K562 (cell line): ENCODE data around the gene RASL11A. TPM values are rescaled to one million over a fixed set of nuclear protein-coding genes. Genes with fewer than 3 reads are reported as not detected.

Source experiments
- ATAC-seq: fragments of 200-7000 bp; cut with Tn5 transposase; 3 replicates; pipeline ENCODE4 v1.9.1; 2020; ENCODE audit warnings: moderate library complexity
- BruUV-seq: library from RNA; stranded (reverse); fragments of 400-500 nt; replicated peaks from 2 replicates; lab custom pipeline; 2021; lab: Mats Ljungman, UMichigan
- CTCF ChIA-PET: fragments of 300-600 bp; formaldehyde crosslinking; extraction: SDS; loops from one replicate; lab custom pipeline; 2021; ENCODE audit warnings: low intra/inter-chr PET ratio; lab: Yijun Ruan, JAX
- POLR2A ChIA-PET: fragments of 300-600, 350-650 bp; sonication (Branson Sonifier 250); formaldehyde crosslinking; extraction: SDS; loops from one replicate; lab custom pipeline; 2021; ENCODE audit warnings: antibody characterized with exemption, inconsistent platforms; lab: Yijun Ruan, JAX
- DNase-seq, 4 experiments: peaks; one replicate each; pipeline versions ENCODE4 v3.0.0 to v3.0.0-alpha.2; 2011 to 2018; ENCODE audit warnings: low spot score in 3 of 4, mixed read lengths in 3 of 4; ENCODE audit errors: extremely low read depth in 1 of 4
- FAIRE-seq: peaks from 2 replicates; lab custom pipeline; 2011; peaks lifted over from hg19 to GRCh38; lab: Jason Lieb, UNC
- H2AFZ ChIP-seq: 2 replicates; pipeline ENCODE4 v1.6.0; 2011; ENCODE audit warnings: low read depth, low read length, control low read depth, inconsistent platforms
- H3K27ac ChIP-seq: fragments of 200-600 bp; 3 replicates; pipeline ENCODE4 v1.8.0; 2011; ENCODE audit warnings: low read depth, mild to moderate bottlenecking, control low read depth, inconsistent platforms, low read length, moderate library complexity, mixed read lengths; ENCODE audit errors: extremely low read depth
- H3K27me3 ChIP-seq, 2 experiments: fragments of 300-600 bp in 1 of 2; 2 replicates in 1 of 2; 3 replicates in 1 of 2; pipeline versions ENCODE4 v1.6.0 to v1.8.0; 2011; ENCODE audit warnings: inconsistent platforms in 2 of 2, low read length in 2 of 2, mild to moderate bottlenecking in 1 of 2, mixed read lengths in 1 of 2, moderate library complexity in 1 of 2; ENCODE audit not compliant: control insufficient read depth in 2 of 2, insufficient read depth in 2 of 2
- H3K36me3 ChIP-seq: fragments of 300-600 bp; 3 replicates; pipeline ENCODE4 v1.8.0; 2011; ENCODE audit warnings: mild to moderate bottlenecking, low read length, inconsistent platforms; ENCODE audit not compliant: control insufficient read depth, insufficient read depth
- H3K4me1 ChIP-seq, 2 experiments: fragments of 200-600 bp in 1 of 2; replicated peaks in 1 of 2; 2 replicates in 1 of 2; 3 replicates in 1 of 2; pipeline versions ENCODE4 v1.5.1 to v1.8.0; 2011; ENCODE audit warnings: inconsistent platforms in 2 of 2, low read length in 2 of 2, mild to moderate bottlenecking in 1 of 2, mixed read lengths in 1 of 2, moderate library complexity in 1 of 2; ENCODE audit not compliant: control insufficient read depth in 2 of 2, insufficient read depth in 2 of 2
- H3K4me2 ChIP-seq: 2 replicates; pipeline ENCODE4 v1.6.1; 2011; ENCODE audit warnings: low read length, control low read depth, inconsistent platforms, mixed read lengths; ENCODE audit not compliant: insufficient read depth
- H3K4me3 ChIP-seq: fragments of 200-600 bp; sonication (generic), shearing (Covaris generic); 2 replicates; pipeline ENCODE4 v1.5.1; 2016; ENCODE audit warnings: control low read depth, inconsistent platforms
- H3K79me2 ChIP-seq: fragments of 200-600 bp; 3 replicates; pipeline ENCODE4 v1.8.0; 2011; ENCODE audit warnings: low read length, inconsistent platforms; ENCODE audit not compliant: control insufficient read depth, insufficient read depth
- H3K9ac ChIP-seq, 2 experiments: 2 replicates each; pipeline versions ENCODE4 v1.6.0 to v1.6.1; 2011; ENCODE audit warnings: low read depth in 2 of 2, low read length in 2 of 2, control low read depth in 1 of 2, inconsistent platforms in 1 of 2, mild to moderate bottlenecking in 1 of 2, mixed read lengths in 1 of 2; ENCODE audit not compliant: insufficient read depth in 1 of 2
- H3K9me1 ChIP-seq: one replicate; pipeline ENCODE4 v1.6.0; 2011; ENCODE audit warnings: inconsistent platforms, mild to moderate bottlenecking, low read length, moderate library complexity; ENCODE audit not compliant: control insufficient read depth, insufficient read depth
- H3K9me3 ChIP-seq: replicated peaks from 2 replicates; pipeline ENCODE4 v1.5.1; 2011; ENCODE audit warnings: low read depth, low read length, inconsistent platforms; ENCODE audit not compliant: control insufficient read depth, insufficient read depth
- H4K20me1 ChIP-seq: replicated peaks from 2 replicates; pipeline ENCODE4 v1.6.1; 2011; ENCODE audit warnings: low read length, inconsistent platforms, mixed read lengths; ENCODE audit not compliant: control insufficient read depth, insufficient read depth
- ARID1B ChIP-seq: fragments of 450-650 bp; IDR thresholded peaks from 2 replicates; pipeline ENCODE4 v1.6.1; 2016; ENCODE audit warnings: antibody characterized with exemption, mild to moderate bottlenecking, inconsistent platforms
- ASH1L ChIP-seq: fragments of 450-650 bp; IDR thresholded peaks from 2 replicates; pipeline ENCODE4 v1.6.1; 2018; ENCODE audit warnings: borderline replicate concordance, mild to moderate bottlenecking, low read depth; ENCODE audit not compliant: partially characterized antibody
- ATF7 ChIP-seq: fragments of 450-650 bp; IDR thresholded peaks from 2 replicates; pipeline ENCODE4 v1.7.1; 2014; ENCODE audit warnings: mild to moderate bottlenecking, moderate library complexity
- EP300 ChIP-seq: IDR thresholded peaks from 2 replicates; pipeline ENCODE4 v1.6.1; 2012; ENCODE audit warnings: low read length, improper control_type of control experiment
- GTF2A2 ChIP-seq: IDR thresholded peaks from 2 replicates; pipeline ENCODE4 v1.6.1; 2016; ENCODE audit warnings: mild to moderate bottlenecking, missing genetic modification characterization, missing compliant biosample characterization
- HNRNPL ChIP-seq: fragments of 200-400 bp; formaldehyde crosslinking; IDR thresholded peaks from 2 replicates; pipeline ENCODE4 v1.6.1; 2017; ENCODE audit warnings: low read depth, mild to moderate bottlenecking, low read length
- RERE ChIP-seq: sonication (generic); formaldehyde crosslinking; IDR thresholded peaks from 2 replicates; pipeline ENCODE4 v1.8.0; 2023; ENCODE audit warnings: missing genetic modification reagents, mild to moderate bottlenecking, borderline replicate concordance
- SPI1 ChIP-seq: IDR thresholded peaks from 2 replicates; pipeline ENCODE4 v1.6.1; 2011; ENCODE audit warnings: low read depth, low read length, control low read depth, borderline replicate concordance
- STAG1 ChIP-seq: sonication (generic); formaldehyde crosslinking; IDR thresholded peaks from 2 replicates; pipeline ENCODE4 v1.5.0; 2020; ENCODE audit warnings: missing genetic modification reagents, borderline replicate concordance
- TAF1 ChIP-seq: IDR thresholded peaks from 2 replicates; pipeline ENCODE4 v1.6.1; 2011; ENCODE audit warnings: mild to moderate bottlenecking, low read length, moderate library complexity; ENCODE audit not compliant: insufficient read depth, control insufficient read depth, severe bottlenecking; ENCODE audit errors: extremely low read depth
- XRCC3 ChIP-seq: fragments of 450-650 bp; IDR thresholded peaks from 2 replicates; pipeline ENCODE4 v1.6.1; 2017; ENCODE audit warnings: mild to moderate bottlenecking, moderate library complexity
- ZBTB11 ChIP-seq, 3 experiments: fragments of 200-800 bp in 1 of 3; fragments of 250-450 bp in 1 of 3; fragments of 450-650 bp in 1 of 3; sonication (Bioruptor Pico) in 1 of 3; sonication (Bioruptor generic) in 1 of 3; formaldehyde crosslinking in 1 of 3; IDR thresholded peaks; 2 replicates each; pipeline versions ENCODE4 v1.6.1 to v1.8.0; 2016 to 2022; ENCODE audit warnings: mild to moderate bottlenecking in 2 of 3, missing genetic modification characterization in 2 of 3, missing compliant biosample characterization in 1 of 3, moderate library complexity in 1 of 3
- ZFP36 ChIP-seq: fragments of 150-350 bp; IDR thresholded peaks from 2 replicates; pipeline ENCODE4 v1.6.1; 2018; ENCODE audit warnings: low read length, low read depth; ENCODE audit not compliant: partially characterized antibody
- ZNF175 ChIP-seq: fragments of 200-800 bp; sonication (Bioruptor generic); IDR thresholded peaks from 2 replicates; pipeline ENCODE4 v1.6.1; 2016; ENCODE audit warnings: low read depth, mild to moderate bottlenecking, missing genetic modification characterization, missing compliant biosample characterization
- WGBS: fragments of 100-300 bp; shearing (Covaris generic); methylation state at CpG from one replicate; pipeline ENCODE4 v1.1.6; 2016; ENCODE audit warnings: low coverage, mixed read lengths; ENCODE audit not compliant: insufficient coverage; ENCODE audit errors: missing lambda C conversion rate; 5-methylcytosine and 5-hydroxymethylcytosine counted together
- in situ Hi-C: fragments of 300-500 bp; cut with MboI; formaldehyde crosslinking; loops from 4 replicates; pipeline ENCODE4 v1.15.0; 2018; ENCODE audit warnings: inconsistent platforms, mixed read lengths
- intact Hi-C: fragments of 100-400 bp; cut with micrococcal nuclease; formaldehyde crosslinking; loops from 2 replicates; pipeline ENCODE4 v1.14.2; 2022
- polyA plus RNA-seq, 8 experiments: library from polyadenylated mRNA; depleted of rRNA in 4 of 8; stranded (reverse) in 5 of 8; unstranded in 3 of 8; fragments of >200 nt; fragmentation: Nextera tagmentation in 2 of 8; fragmentation: Illumina TruSeq in 1 of 8; extraction: Ambion mirVana in 2 of 8; extraction: Trizol in 1 of 8; gene quantifications; 2 replicates each; pipeline versions ENCODE4 v1.2.1 to v1.2.3, GENCODE V29; 2011 to 2014; ENCODE audit warnings: inconsistent platforms in 1 of 8, missing spikeins in 1 of 8
- total RNA-seq, 7 experiments: library from RNA; depleted of rRNA in 6 of 7; stranded (reverse); fragments of >200 nt in 6 of 7; fragmentation: Illumina TruSeq in 2 of 7; extraction: Trizol in 2 of 7; gene quantifications; 2 replicates each; pipeline versions ENCODE4 v1.2.1 to v1.2.3, GENCODE V29; 2011 to 2021; ENCODE audit warnings: low replicate concordance in 1 of 7

The RASL11A gene
- total and polyA plus RNA-seq, 9 of the 15 experiments (the other 6 are each of a cell fraction or from before 2014, with no cell fraction given): 0.11 to 2.2 (median 1.5) TPM; not detected in 1

- ChIA-PET CTCF (no interaction called here), POLR2A (interaction anchor here (1.9 kb wide), 1 partner anchor 291 kb away, joined by 7 read pairs; no protein-coding TSS in a partner anchor)
- no TSS peak for BruUV-seq
- H2AFZ ChIP-seq: no peak overlapping the region
- peaks cover 3 to 15% of the 10 kb centered on the region in 2 experiments; a peak in 1 of 5 replicates for H3K27me3 ChIP-seq
- no peak overlapping the region for H3K9ac ChIP-seq
- H3K9me1 ChIP-seq: no peaks in the 10 kb centered on the region
- intact Hi-C loops (no loop called here), in situ Hi-C loops (no loop called here)
- H3K27ac ChIP-seq: no peak overlapping the region
- no peaks in the 10 kb centered on the region for H3K9me3 ChIP-seq
- FAIRE-seq (no peak), ATAC-seq (no peak), DNase-seq (no peak)
- 0% methylated on average over 7 of the region's 7 CpGs for WGBS
- no peak overlapping the region for H3K4me3 ChIP-seq
- H3K79me2 ChIP-seq: no peaks in the 10 kb centered on the region
- H3K4me2 ChIP-seq: no peak overlapping the region
- no peaks in the 10 kb centered on the region for H4K20me1 ChIP-seq
- H3K36me3 ChIP-seq: no peaks in the 10 kb centered on the region
- peaks cover 2 to 6% of the 10 kb centered on the region in 2 experiments; a peak in 3 of 5 replicates for H3K4me1 ChIP-seq
- TF ChIP-seq STAG1 (CRISPR knock-in tag) (no peak), ATF7 (no peak), ARID1B (no peak), ASH1L (no peak), ZFP36 (no peak), RERE (CRISPR knock-in tag) (no peak), HNRNPL (no peak), ZNF175 (CRISPR knock-in tag) (no peak), SPI1 (no peak), GTF2A2 (tag) (no peak), ZBTB11 (CRISPR knock-in tag; IDR thresholded peaks at IDR 0.05) (no peak), XRCC3 (no peak), TAF1 (no peak), EP300 (no peak)
Observed at GRCh38 chr13:27276188-27276587, 5.6 kb downstream of the RASL11A start.
